PC-9 (cell line): ENCODE data around the gene ATP10D. TPM values are rescaled to one million over a fixed set of nuclear protein-coding genes. Genes with fewer than 3 reads are reported as not detected.
A peak's percentile ranks its signal among the peaks of the same experiment; 100 is the strongest.

ENCODE experiments used
- BruUV-seq: library from RNA; stranded (reverse); fragments of 400-500 nt; replicated peaks from 2 replicates; lab custom pipeline; 2021; lab: Mats Ljungman, UMichigan
- CTCF ChIA-PET: fragments of 300-600 bp; sonication (Branson Sonifier 250); formaldehyde crosslinking; loops from one replicate; lab custom pipeline; 2022; ENCODE audit warnings: antibody characterized with exemption; lab: Charles Lee
- POLR2A ChIA-PET: fragments of 300-600 bp; sonication (Branson Sonifier 250); formaldehyde crosslinking; loops from one replicate; lab custom pipeline; 2022; ENCODE audit warnings: antibody characterized with exemption; ENCODE audit not compliant: unreplicated experiment; lab: Charles Lee
- DNase-seq, 2 experiments: peaks; one replicate each; pipeline versions ENCODE4 v3.0.0 to v3.0.0-alpha.2; 2015 to 2022; ENCODE audit warnings: mixed read lengths in 1 of 2
- H2AFZ ChIP-seq: fragments of 200-600 bp; sonication (generic); 2 replicates; pipeline ENCODE4 v1.8.1; 2017; ENCODE audit warnings: antibody characterized with exemption
- H3F3A ChIP-seq: fragments of 200-600 bp; sonication (generic); 2 replicates; pipeline ENCODE4 v1.8.1; 2017; ENCODE audit warnings: antibody characterized with exemption, mild to moderate bottlenecking, low read depth; ENCODE audit not compliant: insufficient read depth
- H3K27ac ChIP-seq: fragments of 200-600 bp; sonication (generic); 2 replicates; pipeline ENCODE4 v1.6.1; 2016; ENCODE audit warnings: mixed run types
- H3K27me3 ChIP-seq: fragments of 200-600 bp; sonication (generic); 2 replicates; pipeline ENCODE4 v1.6.1; 2016; ENCODE audit warnings: low read depth, mixed run types; ENCODE audit not compliant: insufficient read depth
- H3K36me3 ChIP-seq: fragments of 200-600 bp; sonication (generic); 2 replicates; pipeline ENCODE4 v1.6.1; 2016; ENCODE audit warnings: low read depth, mixed run types
- H3K4me1 ChIP-seq: fragments of 200-600 bp; sonication (generic); replicated peaks from 2 replicates; pipeline ENCODE4 v1.6.1; 2016; ENCODE audit warnings: mixed run types; ENCODE audit not compliant: insufficient read depth
- H3K4me2 ChIP-seq: fragments of 200-600 bp; sonication (generic); 2 replicates; pipeline ENCODE4 v1.6.1; 2017; ENCODE audit warnings: mixed run types
- H3K4me3 ChIP-seq: fragments of 200-600 bp; sonication (generic); 2 replicates; pipeline ENCODE4 v1.6.1; 2016; ENCODE audit warnings: mixed run types
- H3K79me2 ChIP-seq: fragments of 200-600 bp; sonication (generic); 2 replicates; pipeline ENCODE4 v1.6.1; 2017; ENCODE audit warnings: low read depth, mixed run types
- H3K9me2 ChIP-seq: fragments of 200-600 bp; sonication (generic); 2 replicates; pipeline ENCODE4 v1.8.1; 2017; ENCODE audit warnings: mild to moderate bottlenecking; ENCODE audit not compliant: insufficient read depth
- H3K9me3 ChIP-seq: fragments of 200-600 bp; sonication (generic); 2 replicates; pipeline ENCODE4 v1.8.1; 2016; ENCODE audit warnings: low read depth; ENCODE audit not compliant: insufficient read depth
- H4K20me1 ChIP-seq: fragments of 200-600 bp; sonication (generic); 2 replicates; pipeline ENCODE4 v1.8.1; 2017; ENCODE audit not compliant: insufficient read depth
- CTCF ChIP-seq: fragments of 200-600 bp; sonication (generic); conservative IDR thresholded peaks from 2 replicates; pipeline ENCODE4 v1.6.1; 2017; ENCODE audit warnings: mixed run types, antibody characterized with exemption, mild to moderate bottlenecking, moderate library complexity
- EZH2 ChIP-seq: fragments of 200-600 bp; sonication (generic); IDR thresholded peaks from 2 replicates; pipeline ENCODE4 v1.8.0; 2017; ENCODE audit warnings: antibody characterized with exemption, low read depth
- intact Hi-C: fragments of 100-400 bp; cut with micrococcal nuclease; formaldehyde crosslinking; loops from one replicate; pipeline ENCODE4 v1.10.0; 2022; ENCODE audit not compliant: unreplicated experiment
- total RNA-seq: library from RNA; stranded (reverse); gene quantifications from 2 replicates; pipeline ENCODE4 v1.2.3, GENCODE V29; 2021

Gene ATP10D
- total RNA-seq, 1 experiment from 2014 or later: 35.2 TPM

GRCh38 chr4:47562297-47562696 lies 77.2 kb downstream of the ATP10D start:
- CTCF ChIA-PET: no interaction called here
- Histone ChIP-seq H3F3A (peaks cover 8% of the 10 kb centered on the region; the same call in 1 of the 2 replicates), H3K27ac (no peak overlapping the region), H2AFZ (no peak overlapping the region), H3K27me3 (no peaks in the 10 kb centered on the region), H3K4me1 (peaks cover 36% of the 10 kb centered on the region), H4K20me1 (no peaks in the 10 kb centered on the region), H3K4me2 (no peak overlapping the region), H3K9me3 (no peaks in the 10 kb centered on the region), H3K9me2 (no peaks in the 10 kb centered on the region), H3K79me2 (no peaks in the 10 kb centered on the region), H3K36me3 (no peaks in the 10 kb centered on the region; the same call in 1 of the 2 replicates), H3K4me3 (no peak overlapping the region)
- BruUV-seq: no TSS peak
- intact Hi-C loops: no loop called here
- TF ChIP-seq EZH2: no peak
- no peak for DNase-seq
- POLR2A ChIA-PET: no interaction called here

GRCh38 chr4:47566566-47566965 lies 81.5 kb downstream of the ATP10D start:
- H3K36me3 ChIP-seq: peaks cover 17% of the 10 kb centered on the region; the same call in 1 of the 2 replicates
- no peaks in the 10 kb centered on the region for H3K9me2 ChIP-seq
- H3K79me2 ChIP-seq: no peaks in the 10 kb centered on the region
- TF ChIP-seq CTCF (no peak), EZH2 (no peak)
- H3K9me3 ChIP-seq: no peaks in the 10 kb centered on the region
- no peaks in the 10 kb centered on the region for H4K20me1 ChIP-seq
- H3K27me3 ChIP-seq: no peaks in the 10 kb centered on the region
- ChIA-PET POLR2A (no interaction called here), CTCF (no interaction called here)
- H2AFZ ChIP-seq: no peak overlapping the region
- peak overlapping the region; percentile 62; the same call in 1 of the 2 replicates for H3K27ac ChIP-seq
- intact Hi-C loops: no loop called here
- peaks cover 8% of the 10 kb centered on the region; the same call in 1 of the 2 replicates for H3F3A ChIP-seq
- DNase-seq: no peak
- no peak overlapping the region for H3K4me2 ChIP-seq
- BruUV-seq: no TSS peak
- H3K4me3 ChIP-seq: no peak overlapping the region
- H3K4me1 ChIP-seq: peaks cover 46% of the 10 kb centered on the region

- ChIA-PET CTCF (no interaction called here), POLR2A (no interaction called here)
- Histone ChIP-seq H3K9me2 (no peaks in the 10 kb centered on the region), H4K20me1 (no peaks in the 10 kb centered on the region), H2AFZ (no peak overlapping the region), H3K4me3 (no peak overlapping the region), H3K4me2 (peak overlapping the region; percentile 28; the same call in 1 of the 2 replicates), H3K36me3 (peaks cover 17% of the 10 kb centered on the region; the same call in 1 of the 2 replicates), H3F3A (peaks cover 8% of the 10 kb centered on the region; the same call in 1 of the 2 replicates), H3K27me3 (no peaks in the 10 kb centered on the region), H3K79me2 (no peaks in the 10 kb centered on the region), H3K9me3 (no peaks in the 10 kb centered on the region), H3K27ac (peak overlapping the region; percentile 62), H3K4me1 (peaks cover 46% of the 10 kb centered on the region)
- no peak for DNase-seq
- TF ChIP-seq CTCF (no peak), EZH2 (no peak)
- no TSS peak for BruUV-seq
- intact Hi-C loops: no loop called here
Measured at GRCh38 chr4:47566969-47567368, 81.9 kb downstream of the ATP10D start.

GRCh38 chr4:47567511-47567910 lies 82.4 kb downstream of the ATP10D start:
- Histone ChIP-seq H3K9me3 (no peaks in the 10 kb centered on the region), H3K27me3 (no peaks in the 10 kb centered on the region), H3K4me1 (peaks cover 46% of the 10 kb centered on the region), H3K79me2 (no peaks in the 10 kb centered on the region), H3K36me3 (peaks cover 17% of the 10 kb centered on the region; the same call in 1 of the 2 replicates), H3K9me2 (no peaks in the 10 kb centered on the region), H4K20me1 (no peaks in the 10 kb centered on the region), H2AFZ (peak overlapping the region; percentile 53), H3K4me2 (peak overlapping the region; percentile 28; the same call in 1 of the 2 replicates), H3K4me3 (no peak overlapping the region), H3K27ac (peak overlapping the region; percentile 62), H3F3A (peaks cover 8% of the 10 kb centered on the region; the same call in 1 of the 2 replicates)
- ChIA-PET CTCF (no interaction called here), POLR2A (no interaction called here)
- peak in 1 of 2 experiments; percentile 36 for DNase-seq
- intact Hi-C loops: no loop called here
- no TSS peak for BruUV-seq
- TF ChIP-seq CTCF (no peak), EZH2 (no peak)
